ENCODE data around the gene SYP.
"Not testable (repeated sequence)": the region's sequence is repeated elsewhere in the genome, so short reads cannot be mapped to it uniquely, and the experiment has no call there.

SYP gene

GRCh38 chrX:49189606-49190005 is 10.4 kb downstream of the SYP start:
- no peak for DNase-seq

DNA sequence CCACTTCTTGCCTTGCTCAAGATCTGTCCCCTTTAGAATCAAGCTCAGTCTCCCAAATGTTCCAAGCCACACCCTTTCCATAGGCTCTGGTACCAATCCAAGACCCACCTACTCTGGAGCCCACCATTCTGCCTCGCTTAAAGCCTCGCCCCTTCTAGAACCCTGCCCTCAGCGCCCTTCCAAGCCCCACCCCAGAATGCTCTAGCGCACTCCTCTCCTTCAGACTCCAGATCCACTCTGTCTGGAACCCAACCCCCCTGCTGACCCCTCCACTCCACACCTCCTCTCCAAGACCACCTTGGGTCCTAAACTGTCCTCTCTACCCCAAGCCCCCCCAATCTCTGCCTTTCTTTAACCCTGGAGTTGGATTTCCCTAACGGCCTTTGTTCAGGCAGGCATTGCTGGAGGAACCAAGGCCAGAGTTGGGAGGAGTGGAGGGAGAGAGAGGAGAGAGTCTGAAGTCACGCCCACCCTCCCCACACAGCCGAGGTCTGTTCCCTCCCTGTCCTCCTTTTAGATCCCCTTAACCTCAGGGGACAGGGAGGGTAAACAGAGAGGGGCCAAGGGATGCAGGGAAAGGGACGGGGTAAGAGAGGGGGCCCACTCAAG is 11.4 kb downstream of the SYP start:
- no peak for DNase-seq

- no peak for DNase-seq
Measured at GRCh38 chrX:49187526-49187925, 12.5 kb downstream of the SYP start.

DNA sequence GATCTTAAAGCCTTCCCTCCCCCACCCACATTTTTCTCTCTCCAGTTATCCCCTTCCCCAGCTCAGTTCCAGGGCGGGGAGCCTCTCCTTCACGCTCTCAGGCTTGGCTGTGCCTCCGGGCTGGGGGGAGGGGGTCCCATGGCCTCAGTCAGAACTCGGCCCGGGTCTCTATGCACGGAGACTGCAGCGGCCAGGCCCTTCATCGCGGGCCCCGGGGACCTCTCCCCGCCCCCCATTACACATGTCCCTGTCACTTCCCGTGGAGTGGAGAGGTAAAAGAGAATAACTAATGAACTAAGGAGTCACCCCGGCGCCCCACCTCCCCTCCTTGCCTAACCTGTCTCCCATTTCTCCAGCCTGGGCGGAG is 13.0 kb downstream of the SYP start:
- no peak for DNase-seq

DNA sequence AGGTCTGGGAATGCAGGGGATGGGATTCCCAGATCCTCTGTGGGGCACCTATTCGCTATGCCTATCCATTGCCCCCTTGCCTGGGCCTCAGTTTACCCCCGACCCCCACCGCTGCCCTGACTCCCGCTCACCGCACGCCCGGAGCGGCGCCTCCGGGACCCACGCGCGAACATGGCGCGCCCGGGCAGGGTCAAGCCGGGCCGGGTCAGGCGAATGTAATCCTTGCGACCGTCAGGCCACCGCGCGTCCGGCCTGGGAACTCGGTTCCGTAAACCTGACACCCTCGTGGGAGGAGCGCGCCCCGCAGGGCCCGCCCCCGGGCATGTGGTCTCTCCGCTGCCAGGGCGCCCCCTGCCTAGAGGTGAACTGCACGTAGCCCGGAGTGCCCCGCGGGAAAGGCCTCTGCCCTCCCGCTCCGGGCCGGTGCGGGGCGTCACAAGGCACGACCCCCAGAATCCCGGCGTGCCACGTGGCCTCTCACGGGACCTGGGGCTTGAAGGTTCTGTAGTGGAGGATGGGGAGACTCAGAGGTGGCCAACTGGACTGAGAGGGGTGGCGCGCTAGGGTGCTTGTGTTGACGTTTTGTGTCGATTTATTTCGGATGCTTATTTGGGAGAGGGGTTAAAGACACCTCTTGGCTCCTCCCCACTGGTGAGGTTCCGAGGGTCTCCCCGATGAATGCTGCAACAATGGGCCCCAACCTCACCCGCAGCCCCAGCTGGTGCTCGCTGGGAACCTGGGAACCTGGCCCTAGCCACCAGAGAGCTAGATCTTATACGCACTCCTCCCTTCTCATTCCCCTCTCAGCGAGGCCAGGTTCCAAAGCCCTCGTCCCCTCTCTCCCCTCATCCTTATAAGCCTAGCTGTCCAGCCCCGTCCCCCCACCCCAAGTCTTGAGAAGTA is 13.6 kb downstream of the SYP start, which contains the start of gene PRICKLE3:
TSS of gene PRICKLE3 (minus strand) at position 249 of the 903 bp plus-strand sequence. CDS start at position 173, 76 bp downstream.
- peak; percentile 55 for DNase-seq

DNA sequence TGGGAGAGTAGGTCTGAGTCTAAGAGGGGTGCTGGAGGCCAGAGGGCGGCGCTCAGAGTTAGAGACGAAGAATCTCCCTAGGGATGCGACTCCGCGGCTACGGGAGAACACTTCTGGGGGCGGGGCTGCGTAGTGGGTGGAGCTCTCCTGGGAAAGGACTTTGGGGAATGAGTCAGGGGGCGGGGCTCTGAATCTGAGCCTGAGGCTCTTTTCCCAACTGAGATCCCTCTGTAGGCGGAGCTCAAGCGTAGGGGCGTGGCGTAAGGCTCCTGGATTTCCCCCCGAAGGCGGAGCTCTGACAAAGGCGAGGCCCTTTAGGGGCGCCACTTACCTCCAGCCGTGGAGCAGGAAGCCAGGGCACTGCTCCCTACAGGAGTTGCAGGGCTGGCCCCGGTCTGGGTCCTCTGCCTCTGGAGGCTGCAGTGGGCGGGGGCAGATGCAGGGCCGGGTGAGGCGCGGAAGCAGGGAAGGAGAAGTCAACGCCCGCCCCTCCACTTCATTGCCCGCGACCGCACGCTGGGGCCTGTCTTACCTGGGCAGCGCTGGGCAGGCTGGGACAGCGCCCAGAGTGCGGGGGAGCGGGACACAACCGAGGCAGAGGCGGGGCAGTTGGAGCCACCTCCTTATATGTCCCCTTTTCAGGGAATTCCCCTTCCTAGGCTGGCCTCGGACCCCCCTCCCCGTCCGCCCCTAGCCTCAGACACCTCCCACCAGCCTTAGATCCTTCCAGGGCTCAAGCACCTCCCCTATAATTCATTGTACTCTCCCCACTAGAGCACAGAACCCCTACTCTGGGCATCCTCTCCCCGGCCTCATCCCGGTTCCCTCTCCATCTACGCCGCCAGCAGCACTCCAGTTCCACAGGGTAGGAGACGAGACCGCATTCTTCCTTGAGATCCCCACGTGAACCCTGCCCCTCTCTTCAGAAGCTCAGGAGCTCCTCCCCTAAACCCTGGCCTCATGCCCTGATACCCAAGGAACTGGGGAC is 15.4 kb downstream of the SYP start:
- peak; percentile 88 for DNase-seq

DNA sequence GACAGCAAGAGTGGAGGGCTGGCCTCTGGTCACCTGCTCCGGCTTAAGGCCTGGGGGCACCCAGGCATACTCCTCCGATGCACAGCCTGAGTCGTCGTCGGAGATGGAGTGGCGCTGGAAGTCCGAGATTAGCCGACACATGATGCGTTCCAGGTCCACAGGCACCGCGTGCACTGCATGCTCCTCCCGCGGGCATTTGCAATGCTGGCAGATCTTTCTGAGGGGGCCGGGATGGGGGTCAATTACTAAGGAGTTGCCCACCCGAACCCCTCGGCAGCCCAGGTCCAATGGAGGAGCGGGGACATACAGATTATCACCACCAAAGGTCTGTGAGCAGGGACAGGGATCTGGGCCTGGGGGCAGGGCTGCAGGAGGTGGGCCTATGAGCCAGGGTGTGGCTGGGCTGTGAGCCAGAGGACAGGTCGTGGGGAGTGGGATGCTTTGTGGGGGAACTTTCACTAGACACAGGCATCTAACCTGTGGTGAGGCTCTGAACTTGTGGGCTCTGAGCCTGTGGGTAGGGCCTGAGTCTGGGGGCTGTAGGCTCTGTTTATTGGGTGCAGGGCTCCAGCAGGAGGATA is 16.2 kb downstream of the SYP start:
- no peak for DNase-seq

DNA sequence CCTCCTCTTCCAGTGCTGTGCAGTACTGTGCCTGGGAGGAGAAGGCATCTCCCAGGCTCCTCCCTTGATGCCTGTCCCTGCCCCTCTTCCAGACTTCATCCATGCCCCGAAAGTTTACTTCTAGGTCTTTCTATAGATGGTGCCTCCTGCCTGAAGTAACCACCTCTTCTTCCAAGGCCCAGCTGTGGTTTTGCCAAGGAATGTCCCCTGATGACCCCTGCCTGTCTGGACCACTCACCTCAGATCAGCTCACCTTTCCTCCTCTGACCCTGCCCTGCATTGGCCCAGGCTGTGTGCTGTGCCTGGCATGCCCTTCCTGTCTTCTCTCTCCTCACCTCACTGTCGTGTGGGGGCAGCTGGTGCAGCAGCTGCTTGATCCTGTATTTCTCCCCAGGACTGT is 20.6 kb downstream of the SYP start:
- DNase-seq, result no peak

GRCh38 chrX:49178537-49178936 is 21.5 kb downstream of the SYP start:
- DNase-seq, result no peak

DNA sequence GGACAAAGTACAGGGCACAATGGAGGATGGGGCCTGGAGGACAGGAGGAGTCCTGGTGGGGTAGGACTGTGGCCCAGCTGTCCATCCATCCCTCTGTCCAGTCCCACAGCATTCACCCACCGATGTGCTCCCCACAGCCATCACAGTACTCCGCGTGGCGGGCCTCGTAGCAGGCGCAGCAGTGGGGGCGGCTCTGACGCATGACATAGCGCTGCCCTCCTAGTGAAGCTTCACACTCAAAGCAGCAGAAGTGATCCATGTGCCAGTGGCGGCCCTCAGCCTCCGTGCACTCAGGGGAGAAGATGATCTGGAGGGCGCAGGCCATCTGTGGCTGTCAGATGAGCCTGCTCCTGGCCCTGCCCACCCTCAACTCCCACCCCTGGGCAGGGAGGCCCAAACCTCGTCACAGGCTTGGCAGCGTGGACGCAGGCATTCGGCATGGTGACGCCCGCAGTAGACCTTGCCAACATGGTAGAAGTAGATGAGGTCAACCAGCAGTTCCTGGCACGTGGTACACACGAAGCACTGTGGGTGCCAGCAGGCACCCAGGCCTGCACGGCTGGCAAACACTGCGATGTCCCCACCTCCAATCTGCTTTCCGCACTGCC is 22.0 kb downstream of the SYP start:
- DNase-seq, result no peak

- DNase-seq, result no peak
Measured at GRCh38 chrX:49177338-49177833, 22.6 kb downstream of the SYP start.

DNA sequence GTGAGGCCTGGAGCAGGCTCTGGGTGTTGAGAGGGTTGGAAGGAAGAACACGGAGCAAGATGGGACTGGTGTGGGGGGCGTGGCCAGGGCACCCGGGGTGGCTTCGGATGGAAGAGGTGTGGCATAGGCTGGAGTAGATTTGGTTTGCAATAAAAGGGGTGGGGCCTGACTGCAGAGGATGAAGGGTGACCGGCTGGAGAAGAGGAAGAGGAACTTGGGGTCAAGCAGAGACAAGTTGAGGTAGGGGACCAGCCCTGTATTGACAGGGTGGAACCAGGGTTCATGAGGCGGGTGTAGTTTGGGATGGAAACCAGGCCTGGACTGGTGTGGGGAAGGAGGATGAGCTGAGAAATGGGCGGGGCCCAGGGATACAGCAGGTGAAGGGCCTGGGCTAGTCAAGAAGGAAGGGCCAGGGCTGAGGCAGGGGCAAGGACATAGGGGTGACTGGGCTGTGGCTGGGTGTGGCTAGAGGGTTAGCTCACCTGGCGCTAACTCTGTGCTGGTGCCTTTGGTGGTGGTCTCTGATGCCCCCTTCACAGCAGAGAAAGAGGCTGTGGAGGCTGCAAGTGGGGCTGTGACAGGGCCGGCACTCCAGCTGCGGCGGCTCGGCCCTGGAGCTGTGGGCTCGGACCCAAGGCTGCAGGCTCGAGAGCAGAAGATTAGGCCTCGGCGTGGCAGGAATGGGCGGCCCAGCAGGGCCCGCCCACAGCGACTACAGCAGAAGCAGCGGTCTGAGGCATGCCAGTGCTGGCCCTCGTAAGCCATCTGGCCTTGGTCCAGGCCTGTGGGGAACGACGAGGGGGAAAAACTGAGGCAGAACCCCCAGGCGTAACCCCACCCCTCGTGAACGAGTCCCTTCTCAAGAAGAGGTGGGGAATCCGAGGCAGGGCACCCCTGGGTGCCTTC is 23.3 kb downstream of the SYP start:
- no peak for DNase-seq

DNA sequence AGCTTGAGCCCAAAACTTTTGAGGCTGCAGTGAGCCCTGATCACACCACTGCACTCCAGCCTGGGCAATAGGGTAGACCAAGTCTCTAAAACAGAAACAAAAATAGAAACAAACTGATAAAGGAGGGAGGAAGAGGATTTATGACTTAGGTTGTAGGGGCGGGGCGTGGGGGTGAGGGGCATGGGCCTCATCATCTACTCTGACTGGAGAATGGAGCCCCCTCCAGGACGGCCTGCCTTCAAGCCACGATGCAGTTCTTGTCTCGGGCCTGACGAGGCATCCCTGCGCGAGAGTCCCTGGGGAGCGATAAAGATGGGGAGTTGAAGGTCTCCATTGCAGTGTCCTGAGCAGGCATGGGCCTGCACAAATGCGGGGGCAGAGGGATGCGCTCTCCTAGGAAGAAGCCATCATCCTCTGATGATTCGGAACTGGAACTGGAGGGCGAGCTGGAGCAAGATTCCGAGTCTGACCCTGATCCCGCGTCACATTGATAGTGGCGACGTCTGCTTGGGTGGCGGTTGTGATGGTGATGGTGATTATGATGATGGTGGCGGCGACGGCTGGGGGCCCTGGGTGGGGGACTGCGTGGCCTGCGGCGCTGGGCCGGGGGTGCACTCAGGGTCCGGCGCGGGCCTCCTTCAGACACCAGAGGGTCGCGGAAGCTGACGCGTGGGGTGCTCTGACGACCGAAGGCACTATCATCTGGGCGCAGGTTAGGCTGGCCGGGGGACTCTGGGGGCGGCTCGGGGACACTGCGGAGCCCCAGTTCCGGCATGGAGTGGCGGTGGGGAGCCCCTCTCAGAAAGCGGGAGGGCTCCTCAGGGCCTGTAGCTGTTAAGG is 24.3 kb downstream of the SYP start:
- DNase-seq, result no peak

GRCh38 chrX:49174723-49175122 is 25.3 kb downstream of the SYP start:
- no peak for DNase-seq

DNA sequence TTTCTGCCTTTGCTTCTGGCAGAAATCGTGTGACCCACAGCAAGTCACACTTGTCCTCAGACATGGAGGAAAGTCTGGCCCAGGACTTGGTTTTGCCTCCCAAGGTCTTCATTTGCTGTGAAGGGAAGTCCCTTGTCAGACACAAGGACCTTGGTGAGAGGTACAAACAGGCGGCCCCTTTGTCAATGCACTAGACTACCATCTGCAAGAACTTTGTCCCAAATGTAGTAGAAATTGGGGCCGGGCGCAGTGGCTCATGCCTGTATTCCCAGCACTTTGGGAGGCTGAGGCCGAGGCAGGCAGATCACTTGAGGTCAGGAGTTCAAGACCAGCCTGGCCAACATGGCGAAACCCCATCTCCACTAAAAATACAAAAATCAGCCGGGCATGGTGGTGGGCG is 26.4 kb downstream of the SYP start:
- not testable (repeated sequence) for DNase-seq

DNA sequence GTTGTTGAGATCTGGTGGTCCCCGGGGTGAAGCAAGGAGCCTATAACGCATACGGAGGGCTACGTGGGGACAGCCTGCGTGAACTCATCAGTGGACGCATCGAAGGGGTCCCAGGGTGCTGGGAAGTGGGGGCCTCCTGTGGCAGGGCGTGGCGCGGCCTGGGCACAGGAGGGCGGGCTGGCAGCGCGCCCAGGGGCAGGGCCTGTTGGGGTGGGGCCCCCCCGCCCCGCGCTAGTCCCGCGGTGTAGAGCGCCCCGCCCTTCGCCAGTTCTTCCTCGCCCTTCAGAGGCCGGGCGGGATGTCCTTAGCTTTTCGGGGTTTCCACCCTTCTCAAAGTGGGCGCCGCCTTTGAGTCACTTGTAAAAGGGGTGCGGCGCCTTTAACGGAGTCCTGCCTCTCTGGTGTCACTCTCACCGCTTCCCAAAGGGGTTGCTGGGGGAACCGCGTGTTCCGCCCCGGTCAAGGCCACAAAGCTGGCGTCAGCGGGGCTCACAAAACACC is 27.7 kb downstream of the SYP start:
- DNase-seq, result peak; percentile 31

GRCh38 chrX:49171752-49172279 is 28.2 kb downstream of the SYP start, which contains the start of gene PLP2:
PLP2 (plus strand) TSS chrX:49171898; CDS start chrX:49172001, 103 bp downstream.
- peak; percentile 38 for DNase-seq

GRCh38 chrX:49167740-49168108 is 32.3 kb downstream of the SYP start:
- DNase-seq, result no peak
